Muscle layer of colon (tissue), 2 donors: ENCODE results near the gene GPR26.

Experiments
- H3K27ac ChIP-seq: one replicate; pipeline ENCODE4 v1.7.0; 2013; ENCODE audit warnings: low read depth, mild to moderate bottlenecking, low read length, moderate library complexity
- H3K27me3 ChIP-seq, 2 donors: one replicate each; pipeline ENCODE4 v1.7.0; 2013; ENCODE audit warnings: low read length in 2 of 2, mild to moderate bottlenecking in 2 of 2; ENCODE audit not compliant: insufficient read depth in 2 of 2, control insufficient read depth in 1 of 2
- H3K36me3 ChIP-seq: one replicate; pipeline ENCODE4 v1.7.0; 2013; ENCODE audit warnings: mild to moderate bottlenecking, low read length; ENCODE audit not compliant: insufficient read depth
- H3K4me1 ChIP-seq: one replicate; pipeline ENCODE4 v1.7.0; 2013; ENCODE audit warnings: mild to moderate bottlenecking, low read length; ENCODE audit not compliant: insufficient read depth
- H3K4me3 ChIP-seq, 2 donors: one replicate each; pipeline ENCODE4 v1.7.0; 2013; ENCODE audit warnings: low read length in 2 of 2, low read depth in 1 of 2, mild to moderate bottlenecking in 1 of 2, moderate library complexity in 1 of 2
- H3K9ac ChIP-seq: one replicate; pipeline ENCODE4 v1.7.0; 2013; ENCODE audit warnings: low read length
- H3K9me3 ChIP-seq: one replicate; pipeline ENCODE4 v1.7.0; 2013; ENCODE audit warnings: mild to moderate bottlenecking, low read length
- donor health status: abdominal sarcoma.
- donor health status: Adenocarcinoma of cecum.

The GPR26 gene

DNA sequence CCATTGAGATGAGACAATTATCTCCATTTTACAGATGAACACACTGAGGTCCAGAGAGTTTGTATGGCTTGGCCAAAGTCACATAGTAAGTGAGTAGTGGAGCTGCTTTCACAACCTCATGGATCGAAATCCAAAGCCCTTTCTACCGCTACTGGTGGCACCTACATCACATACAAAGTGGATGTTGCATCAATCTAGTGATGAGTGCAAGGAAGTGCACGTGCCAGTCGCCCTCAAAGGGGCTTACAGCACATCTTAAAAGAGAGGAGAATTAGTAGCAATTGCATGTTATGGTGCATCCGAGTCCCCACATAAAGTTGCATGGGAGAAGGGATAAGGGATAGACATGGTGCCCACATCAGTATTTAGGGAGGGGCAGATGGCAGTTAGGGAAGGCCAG is 31.0 kb upstream of the GPR26 start:
- Histone ChIP-seq H3K27ac (no peak overlapping the region), H3K9ac (no peak overlapping the region), H3K27me3 (no peaks in the 10 kb centered on the region)

DNA sequence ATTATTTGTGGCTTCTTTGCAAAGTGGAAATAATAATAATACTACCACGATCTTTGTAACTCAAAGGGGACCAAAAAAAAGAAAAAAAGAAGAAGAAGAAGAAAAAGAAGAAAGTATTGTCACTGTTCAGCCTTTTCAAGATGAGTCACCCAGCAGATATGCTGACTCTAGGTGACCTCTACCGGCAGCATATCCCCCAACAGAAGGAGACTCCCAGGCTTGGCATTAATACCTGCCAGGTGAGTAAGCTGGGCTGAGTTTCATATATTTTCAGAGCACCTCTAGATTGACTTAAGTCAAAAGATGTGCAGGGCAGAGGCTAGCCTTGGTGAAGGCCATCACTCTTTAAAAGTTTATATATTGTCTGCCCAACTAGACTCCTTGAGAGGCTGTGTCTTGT is 30.4 kb upstream of the GPR26 start:
- Histone ChIP-seq H3K9ac (no peak overlapping the region), H3K9me3 (no peaks in the 10 kb centered on the region), H3K4me3 (no peak overlapping the region), H3K27me3 (no peaks in the 10 kb centered on the region), H3K4me1 (no peaks in the 10 kb centered on the region), H3K36me3 (no peaks in the 10 kb centered on the region), H3K27ac (no peak overlapping the region)

More for the DNA sequence above, 31.0 kb upstream of the GPR26 start:
- Histone ChIP-seq H3K36me3 (no peaks in the 10 kb centered on the region), H3K4me1 (no peaks in the 10 kb centered on the region), H3K4me3 (no peak overlapping the region), H3K9me3 (no peaks in the 10 kb centered on the region)

DNA sequence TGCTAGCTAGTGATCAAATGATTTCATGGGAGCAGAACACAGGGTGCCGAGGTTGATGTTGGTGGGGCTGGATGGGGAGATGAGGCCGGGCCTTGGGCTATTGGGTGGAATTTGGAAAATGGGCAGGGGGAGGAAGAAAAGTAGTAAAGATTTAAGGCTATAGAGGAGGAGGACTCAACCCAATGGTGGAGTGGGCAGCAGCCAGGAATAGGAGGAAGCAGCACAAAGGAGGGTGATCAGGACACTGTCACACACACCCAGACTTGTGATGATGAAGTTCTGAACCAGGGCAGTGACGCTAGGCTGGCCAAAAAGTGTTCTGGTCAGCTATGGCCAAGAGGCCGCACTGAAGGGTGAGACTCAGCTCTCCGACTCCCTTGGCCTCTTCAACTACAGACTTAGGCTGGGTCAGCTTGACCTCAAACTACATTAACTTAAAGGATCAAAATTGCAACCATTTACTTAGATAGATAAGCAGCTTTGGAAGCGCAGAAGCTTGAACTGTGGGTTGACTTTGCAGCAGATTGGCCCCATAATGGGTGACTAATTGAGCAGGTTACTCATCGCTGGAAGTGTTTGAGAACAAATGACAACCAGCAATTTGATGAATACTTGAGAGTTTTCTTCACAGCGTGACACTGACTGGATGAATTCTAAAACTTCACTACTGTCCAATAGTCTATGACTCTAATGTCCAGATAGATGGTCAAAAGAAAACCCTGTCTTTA is 29.4 kb upstream of the GPR26 start:
- no peaks in the 10 kb centered on the region for H3K36me3 ChIP-seq
- no peaks in the 10 kb centered on the region for H3K4me1 ChIP-seq
- no peaks in the 10 kb centered on the region for H3K27me3 ChIP-seq
- no peak overlapping the region for H3K4me3 ChIP-seq
- H3K9ac ChIP-seq: no peak overlapping the region
- no peaks in the 10 kb centered on the region for H3K9me3 ChIP-seq
- H3K27ac ChIP-seq: no peak overlapping the region

DNA sequence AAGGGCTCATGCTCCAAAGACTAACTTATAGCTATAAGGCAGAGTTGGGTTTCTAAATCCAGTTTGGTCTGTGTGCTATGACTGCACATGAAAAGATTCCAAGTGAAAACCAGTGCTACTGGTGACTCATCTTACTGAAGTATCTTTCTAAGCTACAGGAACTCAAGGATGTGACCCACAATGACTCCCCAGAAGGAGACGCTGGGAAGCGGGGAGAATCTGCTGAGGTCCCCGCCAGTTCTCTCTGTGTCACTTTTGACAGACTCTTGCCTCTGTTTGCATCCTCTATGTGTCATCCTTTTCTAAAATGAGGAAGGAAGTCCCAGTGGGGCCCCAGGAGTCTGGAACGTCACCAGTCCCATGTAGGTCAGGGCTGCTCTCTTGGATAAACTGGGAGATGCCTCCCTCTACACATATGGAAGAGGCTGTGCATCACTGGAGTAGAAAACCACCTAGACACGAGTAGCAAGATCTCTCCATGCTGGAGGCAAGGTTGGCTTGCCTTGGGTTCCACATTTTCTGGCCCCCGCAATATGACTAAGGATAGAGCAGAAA is 28.8 kb upstream of the GPR26 start:
- H3K4me1 ChIP-seq: no peaks in the 10 kb centered on the region
- H3K4me3 ChIP-seq: no peak overlapping the region
- H3K9me3 ChIP-seq: no peaks in the 10 kb centered on the region
- H3K27me3 ChIP-seq: no peaks in the 10 kb centered on the region
- H3K9ac ChIP-seq: no peak overlapping the region
- H3K27ac ChIP-seq: no peak overlapping the region
- H3K36me3 ChIP-seq: no peaks in the 10 kb centered on the region

DNA sequence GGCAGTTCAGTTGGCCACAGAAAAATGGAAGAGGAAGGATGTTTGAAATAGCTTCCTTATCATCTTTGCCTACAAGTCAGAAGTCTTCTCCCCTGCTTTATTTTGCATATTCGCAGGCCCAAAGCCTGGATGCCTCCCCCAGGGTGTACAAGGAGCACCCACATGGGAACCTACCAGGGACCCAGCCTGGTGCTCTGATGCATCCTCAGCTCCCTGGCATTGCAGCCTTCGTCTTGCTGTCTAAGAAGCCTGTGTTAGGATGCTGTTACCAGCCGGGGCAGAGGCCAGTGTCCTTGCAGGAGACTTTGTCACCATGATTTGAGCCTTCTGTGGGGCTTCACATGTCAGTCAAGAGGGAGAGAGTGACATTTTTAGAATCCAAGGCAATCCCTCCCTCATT is 27.0 kb upstream of the GPR26 start:
- Histone ChIP-seq H3K4me1 (no peaks in the 10 kb centered on the region), H3K27me3 (no peaks in the 10 kb centered on the region), H3K9ac (no peak overlapping the region), H3K9me3 (no peaks in the 10 kb centered on the region), H3K36me3 (no peaks in the 10 kb centered on the region), H3K4me3 (no peak overlapping the region), H3K27ac (no peak overlapping the region)

DNA sequence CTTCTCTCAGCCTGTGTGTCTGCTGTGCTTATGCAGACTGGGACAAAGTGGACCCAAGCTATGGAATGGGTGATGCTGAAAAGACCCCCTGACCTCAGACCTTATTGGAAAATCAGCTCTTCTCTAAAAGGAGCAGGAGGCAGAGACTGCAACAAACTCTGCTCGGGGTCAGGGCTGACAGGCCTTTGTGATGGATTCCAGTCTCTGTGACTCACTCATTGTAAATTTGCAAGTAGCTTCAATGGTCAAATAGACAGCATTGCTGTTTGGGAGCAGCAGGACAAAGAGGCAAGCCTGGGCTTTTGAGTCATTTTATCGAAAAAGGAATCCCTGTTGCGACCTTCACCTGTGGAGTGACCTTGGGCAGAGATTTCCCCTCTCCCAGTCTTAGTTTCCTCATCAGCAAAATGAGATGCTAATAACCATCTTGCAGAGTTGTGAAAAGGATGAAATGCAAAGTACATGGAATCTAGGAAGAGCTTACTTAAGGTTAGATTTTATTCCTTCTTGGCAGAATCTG is 26.1 kb upstream of the GPR26 start:
- H3K27ac ChIP-seq: no peak overlapping the region
- H3K27me3 ChIP-seq: no peaks in the 10 kb centered on the region
- no peaks in the 10 kb centered on the region for H3K9me3 ChIP-seq
- no peak overlapping the region for H3K9ac ChIP-seq
- H3K4me1 ChIP-seq: no peaks in the 10 kb centered on the region
- H3K36me3 ChIP-seq: no peaks in the 10 kb centered on the region
- H3K4me3 ChIP-seq: no peak overlapping the region

DNA sequence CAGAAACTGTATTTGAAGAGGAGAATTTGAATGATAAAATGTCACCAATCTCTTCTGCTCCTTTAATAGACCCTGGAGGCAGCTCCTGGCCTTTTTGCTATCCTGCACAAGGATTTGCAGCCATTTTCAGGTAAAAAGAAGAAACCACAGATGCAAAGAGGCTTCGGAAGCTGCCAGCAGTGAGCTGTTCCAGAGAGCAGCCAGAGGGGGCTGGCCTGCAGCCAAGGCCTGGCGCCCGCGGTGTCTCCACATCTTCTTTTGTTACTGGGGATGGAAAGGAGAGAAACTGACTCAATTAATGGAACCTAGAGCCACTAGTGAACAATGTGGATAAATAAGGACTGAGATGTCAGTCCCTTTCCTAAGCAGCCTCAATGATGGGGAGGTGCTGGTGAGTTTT is 23.9 kb upstream of the GPR26 start:
- H3K27ac ChIP-seq: no peak overlapping the region
- H3K9me3 ChIP-seq: no peaks in the 10 kb centered on the region
- no peak overlapping the region for H3K9ac ChIP-seq
- no peaks in the 10 kb centered on the region for H3K4me1 ChIP-seq
- no peaks in the 10 kb centered on the region for H3K27me3 ChIP-seq
- H3K4me3 ChIP-seq: no peak overlapping the region
- no peaks in the 10 kb centered on the region for H3K36me3 ChIP-seq

DNA sequence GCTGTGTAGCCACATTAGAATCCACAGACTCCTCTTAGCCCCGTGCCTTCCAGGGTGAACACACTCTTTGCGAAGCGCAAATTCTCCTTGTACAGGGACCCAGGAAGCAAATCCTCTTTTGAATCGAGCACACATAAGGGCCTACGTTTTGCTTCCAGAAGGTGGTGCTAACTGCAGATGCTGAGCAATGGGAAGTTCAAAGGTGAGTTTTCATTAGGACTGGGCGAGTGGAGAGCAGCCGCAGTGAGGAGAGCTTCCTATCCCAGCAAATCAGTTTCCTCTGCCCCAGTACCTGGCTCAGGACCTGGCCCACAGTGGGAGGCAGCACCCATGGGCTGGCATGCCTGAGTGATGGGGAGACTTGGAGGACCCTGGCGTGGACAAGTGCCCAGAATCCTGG is 23.5 kb upstream of the GPR26 start:
- H3K27ac ChIP-seq: no peak overlapping the region
- H3K9ac ChIP-seq: no peak overlapping the region
- no peaks in the 10 kb centered on the region for H3K27me3 ChIP-seq
- no peaks in the 10 kb centered on the region for H3K4me1 ChIP-seq
- H3K4me3 ChIP-seq: no peak overlapping the region
- no peaks in the 10 kb centered on the region for H3K9me3 ChIP-seq
- no peaks in the 10 kb centered on the region for H3K36me3 ChIP-seq

DNA sequence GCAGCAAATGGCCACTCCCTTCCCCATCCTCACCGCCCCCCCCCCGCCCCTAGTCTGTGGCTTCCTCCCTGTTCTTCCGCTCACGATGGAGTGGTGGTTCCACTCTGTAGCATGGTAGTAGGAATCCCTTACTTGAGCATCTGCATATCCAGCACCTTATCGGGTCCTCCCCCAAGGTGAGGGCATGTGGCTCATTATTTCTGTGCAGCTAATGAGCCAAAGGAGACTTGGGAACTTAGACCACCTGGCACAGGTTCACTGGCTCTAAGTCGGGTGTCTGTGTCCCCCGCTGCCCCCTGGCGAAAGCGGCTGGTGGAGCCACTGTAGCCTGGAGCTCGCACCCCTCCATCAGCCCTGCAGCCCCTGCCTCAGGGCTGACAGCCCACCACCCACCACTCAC is 22.8 kb upstream of the GPR26 start:
- Histone ChIP-seq H3K4me3 (no peak overlapping the region), H3K36me3 (no peaks in the 10 kb centered on the region), H3K9me3 (no peaks in the 10 kb centered on the region), H3K27ac (no peak overlapping the region), H3K27me3 (no peaks in the 10 kb centered on the region), H3K4me1 (no peaks in the 10 kb centered on the region), H3K9ac (no peak overlapping the region)

DNA sequence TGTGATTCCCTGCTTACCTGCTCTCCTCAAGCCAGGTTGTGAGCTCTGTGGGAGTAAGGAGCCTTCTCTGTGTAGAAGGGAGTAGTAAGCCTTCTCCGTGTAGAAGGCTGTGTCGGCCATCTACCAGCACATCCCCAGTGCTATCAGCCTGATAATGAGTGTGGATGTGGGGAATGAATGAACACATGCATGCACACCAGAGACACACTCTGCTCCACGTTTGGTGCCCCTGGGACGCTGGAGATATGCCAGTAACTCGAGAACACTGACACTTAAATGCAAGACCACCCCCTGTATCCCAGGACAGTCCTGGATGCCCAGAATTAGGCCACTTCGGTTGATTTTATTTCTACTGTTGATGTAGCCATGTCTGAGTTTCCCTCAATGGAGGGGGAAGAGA is 21.1 kb upstream of the GPR26 start:
- no peaks in the 10 kb centered on the region for H3K36me3 ChIP-seq
- H3K9ac ChIP-seq: no peak overlapping the region
- no peaks in the 10 kb centered on the region for H3K9me3 ChIP-seq
- H3K4me3 ChIP-seq: no peak overlapping the region
- H3K4me1 ChIP-seq: no peaks in the 10 kb centered on the region
- H3K27ac ChIP-seq: no peak overlapping the region
- H3K27me3 ChIP-seq: no peaks in the 10 kb centered on the region

DNA sequence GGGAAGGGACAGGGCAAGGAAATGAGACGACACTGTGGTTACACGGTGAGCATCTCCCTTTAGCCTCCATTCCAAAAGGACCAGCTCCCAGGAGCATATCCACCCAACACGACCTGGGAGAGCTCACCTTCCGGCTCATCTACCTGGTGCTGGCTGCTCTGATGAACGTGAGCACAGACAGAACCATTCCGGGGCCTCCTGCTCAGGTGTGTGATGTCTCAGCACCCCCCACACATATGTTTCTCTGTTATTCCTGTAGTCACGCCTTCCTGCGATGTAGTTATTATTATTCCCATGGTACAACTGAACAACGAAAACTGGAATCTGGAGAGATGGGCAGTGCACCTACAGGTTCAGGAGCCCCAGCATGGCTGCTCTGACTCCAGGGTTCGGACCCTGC is 20.5 kb upstream of the GPR26 start:
- Histone ChIP-seq H3K36me3 (no peaks in the 10 kb centered on the region), H3K27ac (no peak overlapping the region), H3K9me3 (no peaks in the 10 kb centered on the region), H3K27me3 (no peaks in the 10 kb centered on the region), H3K4me3 (no peak overlapping the region), H3K9ac (no peak overlapping the region), H3K4me1 (no peaks in the 10 kb centered on the region)

DNA sequence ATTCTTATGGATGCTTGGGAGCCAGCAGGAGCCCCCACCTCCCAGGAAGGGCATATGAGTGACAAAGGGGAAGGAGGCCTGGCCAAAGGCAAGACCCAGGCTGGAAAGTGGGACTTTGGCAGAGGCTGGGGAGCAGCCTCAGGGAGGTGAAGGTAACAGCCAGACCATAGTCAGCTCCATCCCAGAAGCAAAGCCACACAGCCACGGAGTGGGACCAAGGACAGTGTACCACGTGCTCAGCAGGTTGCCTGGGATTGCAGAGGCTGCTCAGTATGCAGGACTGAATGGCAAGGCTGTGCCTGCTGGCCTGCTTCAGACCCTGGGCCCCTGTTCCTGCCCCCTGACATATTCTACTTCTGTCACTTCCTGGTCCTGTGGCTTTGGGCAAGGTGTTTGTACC is 17.6 kb upstream of the GPR26 start:
- Histone ChIP-seq H3K4me1 (no peaks in the 10 kb centered on the region), H3K27me3 (no peaks in the 10 kb centered on the region), H3K27ac (no peak overlapping the region)

More for the DNA sequence above, 17.6 kb upstream of the GPR26 start:
- no peaks in the 10 kb centered on the region for H3K9me3 ChIP-seq
- H3K36me3 ChIP-seq: no peaks in the 10 kb centered on the region
- no peak overlapping the region for H3K4me3 ChIP-seq
- H3K9ac ChIP-seq: no peak overlapping the region
